Measurements from ENCODE around the gene ST6GALNAC4. TPM values are rescaled to one million over a fixed set of nuclear protein-coding genes. Genes with fewer than 3 reads are reported as not detected.

ST6GALNAC4 gene
- total and polyA plus RNA-seq, 8 donors, result 20.7 to 89.9 (median 26.4) TPM

GRCh38 chr9:127877566-127877998, 39.3 kb downstream of the ST6GALNAC4 start, which contains the start of gene AK1:
Gene AK1 (minus strand): TSS chr9:127877675. CDS start chr9:127874617, 3,058 bp downstream.
- H3K4me3 ChIP-seq, result peak within 1 kb of the TSS; percentile 40 to 46
- H3K4me1 ChIP-seq, result peaks cover 27 to 58% of the 10 kb centered on the region in 2 donors
- intact Hi-C loops (cut with DNase I), result loop anchor here in 1 of 2 donors (10.0 kb wide), 1 partner anchor 83 kb away; no protein-coding TSS in a partner anchor
- H3K36me3 ChIP-seq, result peaks cover 0 to 8% of the 10 kb centered on the region in 2 donors
- peak within 1 kb of the TSS; percentile 70 to 75 for H3K27ac ChIP-seq
- H3K9me3 ChIP-seq, result no peaks in the 10 kb centered on the region
- H3K27me3 ChIP-seq, result peaks cover 0 to 13% of the 10 kb centered on the region in 2 donors
- DNase-seq, result peak; percentile 63 to 93 (median 80)
- TF ChIP-seq CTCF (IDR thresholded peaks at IDR 0.05), result no peak
- ATAC-seq, result peak; percentile 66

GRCh38 chr9:127876764-127877562, 39.9 kb downstream of the ST6GALNAC4 start:
- H3K4me1 ChIP-seq, result peaks cover 27 to 56% of the 10 kb centered on the region in 2 donors
- peaks cover 0 to 14% of the 10 kb centered on the region in 2 donors for H3K36me3 ChIP-seq
- DNase-seq, result no peak
- ATAC-seq, result peak; percentile 20
- H3K27ac ChIP-seq, result peak overlapping the region; percentile 70 to 75
- peak overlapping the region; percentile 40 to 46 for H3K4me3 ChIP-seq
- intact Hi-C loops (cut with DNase I), result loop anchor here in 1 of 2 donors (10.0 kb wide), 1 partner anchor 82 kb away; no protein-coding TSS in a partner anchor
- TF ChIP-seq CTCF (IDR thresholded peaks at IDR 0.05), result no peak
- peaks cover 0 to 13% of the 10 kb centered on the region in 2 donors for H3K27me3 ChIP-seq
- no peaks in the 10 kb centered on the region for H3K9me3 ChIP-seq

- H3K9me3 ChIP-seq, result no peaks in the 10 kb centered on the region
- ATAC-seq (peak; percentile 61), DNase-seq (peak in 2 of 4 donors; percentile 45 to 85)
- H3K27ac ChIP-seq, result peak overlapping the region; percentile 70 to 75
- H3K36me3 ChIP-seq, result peaks cover 0 to 21% of the 10 kb centered on the region in 2 donors
- no peak for TF ChIP-seq CTCF (IDR thresholded peaks at IDR 0.05)
- H3K4me1 ChIP-seq, result peaks cover 27 to 56% of the 10 kb centered on the region in 2 donors
- peak overlapping the region; percentile 7 to 46 for H3K4me3 ChIP-seq
- H3K27me3 ChIP-seq, result peaks cover 0 to 13% of the 10 kb centered on the region in 2 donors
- intact Hi-C loops (cut with DNase I), result loop anchor here in 1 of 2 donors (10.0 kb wide), 1 partner anchor 81 kb away; no protein-coding TSS in a partner anchor
These were observed 40.6 kb downstream of the ST6GALNAC4 start for GRCh38 chr9:127876026-127876763.

- peak overlapping the region; percentile 7 to 46 for H3K4me3 ChIP-seq
- H3K27ac ChIP-seq, result peak overlapping the region; percentile 70 to 72
- peak; percentile 30 for ATAC-seq
- H3K27me3 ChIP-seq, result peaks cover 0 to 13% of the 10 kb centered on the region in 2 donors
- DNase-seq, result no peak
- no peaks in the 10 kb centered on the region for H3K9me3 ChIP-seq
- intact Hi-C loops (cut with DNase I), result loop anchor here in 1 of 2 donors (10.0 kb wide), 1 partner anchor 81 kb away; no protein-coding TSS in a partner anchor
- no peak for TF ChIP-seq CTCF (IDR thresholded peaks at IDR 0.05)
- H3K36me3 ChIP-seq, result peaks cover 0 to 29% of the 10 kb centered on the region in 2 donors
- peaks cover 27 to 56% of the 10 kb centered on the region in 2 donors for H3K4me1 ChIP-seq
These were observed 41.4 kb downstream of the ST6GALNAC4 start for GRCh38 chr9:127875306-127875966.
